ENCODE measurements around the gene PLEKHD1. TPM values are rescaled to one million over a fixed set of nuclear protein-coding genes. Genes with fewer than 3 reads are reported as not detected.
"Not testable (repeated sequence)": the region's sequence is repeated elsewhere in the genome, so short reads cannot be mapped to it uniquely, and the experiment has no call there.

PLEKHD1 gene
- total RNA-seq, 4 donors from 2014 or later, result not detected

DNA sequence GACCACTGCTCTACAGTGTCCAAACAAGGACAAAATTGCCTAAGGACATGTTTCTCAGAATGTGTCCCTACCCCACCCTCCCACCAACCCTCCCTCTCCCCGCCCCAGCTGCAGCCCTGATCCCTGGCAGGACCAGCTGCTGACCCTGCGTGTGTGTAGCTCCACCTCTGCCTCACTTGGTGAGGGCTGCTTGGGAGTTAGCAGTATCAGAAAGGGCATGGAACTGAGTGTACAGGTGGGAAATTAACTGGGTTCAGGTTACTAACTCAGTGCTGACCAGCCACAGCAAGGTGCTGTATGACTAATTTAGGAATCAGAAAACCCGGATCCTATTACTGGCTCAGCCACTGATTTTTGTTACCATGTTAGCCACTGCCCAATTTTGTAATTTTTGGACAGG, 11.3 kb upstream of the PLEKHD1 start:
- no peak for DNase-seq (ENCODE audit: low spot score in 2 of 2)
- 71 to 72% methylated on average over 3 of the region's 3 CpGs for WGBS, 2 donors

DNA sequence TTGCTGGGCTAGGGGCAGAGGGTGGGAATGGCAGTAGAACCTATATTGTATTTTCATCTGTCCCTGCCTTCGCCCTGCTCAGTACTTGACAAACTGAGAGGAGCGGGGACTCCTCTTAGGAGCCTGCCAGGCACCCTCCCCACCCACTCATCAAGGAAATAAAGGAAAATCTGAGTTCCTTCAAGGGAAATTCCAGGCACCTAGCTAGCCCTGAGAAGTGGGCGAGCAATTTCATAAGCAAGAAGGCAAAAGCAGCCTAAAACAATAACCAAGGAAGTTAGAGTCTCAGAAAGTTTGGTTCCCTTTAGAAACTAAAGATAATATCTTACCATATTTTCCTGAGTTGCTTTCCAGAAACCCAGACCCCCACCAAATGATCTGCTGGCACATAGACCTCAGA, 10.6 kb upstream of the PLEKHD1 start:
- no peaks in the 10 kb centered on the region for H3K4me1 ChIP-seq
- no peak for DNase-seq (ENCODE audit: low spot score in 2 of 2)
- 79 to 92% methylated on average over 3 of the region's 3 CpGs for WGBS, 2 donors
- H3K4me3 ChIP-seq, result no peak overlapping the region
- H3K36me3 ChIP-seq, result no peaks in the 10 kb centered on the region
- no peaks in the 10 kb centered on the region for H3K9me3 ChIP-seq
- TF ChIP-seq, protein P1, sequence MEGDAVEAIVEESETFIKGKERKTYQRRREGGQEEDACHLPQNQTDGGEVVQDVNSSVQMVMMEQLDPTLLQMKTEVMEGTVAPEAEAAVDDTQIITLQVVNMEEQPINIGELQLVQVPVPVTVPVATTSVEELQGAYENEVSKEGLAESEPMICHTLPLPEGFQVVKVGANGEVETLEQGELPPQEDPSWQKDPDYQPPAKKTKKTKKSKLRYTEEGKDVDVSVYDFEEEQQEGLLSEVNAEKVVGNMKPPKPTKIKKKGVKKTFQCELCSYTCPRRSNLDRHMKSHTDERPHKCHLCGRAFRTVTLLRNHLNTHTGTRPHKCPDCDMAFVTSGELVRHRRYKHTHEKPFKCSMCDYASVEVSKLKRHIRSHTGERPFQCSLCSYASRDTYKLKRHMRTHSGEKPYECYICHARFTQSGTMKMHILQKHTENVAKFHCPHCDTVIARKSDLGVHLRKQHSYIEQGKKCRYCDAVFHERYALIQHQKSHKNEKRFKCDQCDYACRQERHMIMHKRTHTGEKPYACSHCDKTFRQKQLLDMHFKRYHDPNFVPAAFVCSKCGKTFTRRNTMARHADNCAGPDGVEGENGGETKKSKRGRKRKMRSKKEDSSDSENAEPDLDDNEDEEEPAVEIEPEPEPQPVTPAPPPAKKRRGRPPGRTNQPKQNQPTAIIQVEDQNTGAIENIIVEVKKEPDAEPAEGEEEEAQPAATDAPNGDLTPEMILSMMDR (IDR thresholded peaks at IDR 0.05), result no peak
- TF ChIP-seq POLR2A (IDR thresholded peaks at IDR 0.05), result no peak
- TF ChIP-seq EP300 (IDR thresholded peaks at IDR 0.05), result no peak
- H3K27me3 ChIP-seq, result no peaks in the 10 kb centered on the region
- H3K27ac ChIP-seq, result no peak overlapping the region

More for the DNA sequence above, 11.3 kb upstream of the PLEKHD1 start:
- no peaks in the 10 kb centered on the region for H3K4me1 ChIP-seq
- no peaks in the 10 kb centered on the region for H3K9me3 ChIP-seq
- no peak overlapping the region for H3K4me3 ChIP-seq
- H3K36me3 ChIP-seq, result no peaks in the 10 kb centered on the region
- no peaks in the 10 kb centered on the region for H3K27me3 ChIP-seq
- TF ChIP-seq, protein P1 (IDR thresholded peaks at IDR 0.05), result no peak
- no peak for TF ChIP-seq POLR2A (IDR thresholded peaks at IDR 0.05)
- TF ChIP-seq EP300 (IDR thresholded peaks at IDR 0.05), result no peak
- H3K27ac ChIP-seq, result no peak overlapping the region

DNA sequence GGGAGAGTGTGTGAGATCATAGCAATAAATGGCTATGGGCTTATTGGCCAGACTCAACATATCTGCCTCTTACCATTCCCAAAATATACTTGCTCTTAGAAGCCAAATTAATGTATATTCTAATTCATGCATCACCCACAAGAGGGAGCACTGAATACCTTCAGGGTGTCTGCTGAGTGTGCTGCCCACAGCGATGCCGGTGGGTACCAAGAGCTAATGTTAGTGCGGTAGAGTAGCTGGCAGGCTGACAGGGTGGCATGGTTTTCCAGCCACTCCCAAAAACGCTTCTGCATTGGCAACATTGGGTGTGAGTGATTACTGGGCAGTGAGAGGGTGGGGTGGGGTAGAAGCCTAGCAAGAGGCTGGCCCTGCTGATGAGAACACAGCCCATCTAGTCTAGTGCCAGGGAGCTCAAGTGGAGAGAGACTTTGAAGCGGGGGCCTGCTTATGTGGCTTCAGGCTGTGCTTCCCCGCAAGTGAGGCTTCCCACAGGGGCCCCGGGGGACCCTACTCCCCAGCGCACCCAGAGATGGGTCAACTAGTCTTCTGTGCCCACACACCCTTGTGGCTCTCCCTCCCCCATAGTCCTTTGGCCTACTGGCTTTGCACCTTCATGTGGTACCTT, 9.2 kb upstream of the PLEKHD1 start:
- WGBS, 2 donors, result 75 to 84% methylated on average over 8 of the region's 8 CpGs
- Histone ChIP-seq H3K4me1 (no peaks in the 10 kb centered on the region), H3K27me3 (no peaks in the 10 kb centered on the region), H3K36me3 (no peaks in the 10 kb centered on the region), H3K27ac (no peak overlapping the region), H3K4me3 (no peak overlapping the region), H3K9me3 (no peaks in the 10 kb centered on the region)
- TF ChIP-seq, protein P1 (IDR thresholded peaks at IDR 0.05), result no peak
- TF ChIP-seq POLR2A (IDR thresholded peaks at IDR 0.05) (no peak), EP300 (IDR thresholded peaks at IDR 0.05) (no peak)
- DNase-seq (ENCODE audit: low spot score in 2 of 2), result no peak

DNA sequence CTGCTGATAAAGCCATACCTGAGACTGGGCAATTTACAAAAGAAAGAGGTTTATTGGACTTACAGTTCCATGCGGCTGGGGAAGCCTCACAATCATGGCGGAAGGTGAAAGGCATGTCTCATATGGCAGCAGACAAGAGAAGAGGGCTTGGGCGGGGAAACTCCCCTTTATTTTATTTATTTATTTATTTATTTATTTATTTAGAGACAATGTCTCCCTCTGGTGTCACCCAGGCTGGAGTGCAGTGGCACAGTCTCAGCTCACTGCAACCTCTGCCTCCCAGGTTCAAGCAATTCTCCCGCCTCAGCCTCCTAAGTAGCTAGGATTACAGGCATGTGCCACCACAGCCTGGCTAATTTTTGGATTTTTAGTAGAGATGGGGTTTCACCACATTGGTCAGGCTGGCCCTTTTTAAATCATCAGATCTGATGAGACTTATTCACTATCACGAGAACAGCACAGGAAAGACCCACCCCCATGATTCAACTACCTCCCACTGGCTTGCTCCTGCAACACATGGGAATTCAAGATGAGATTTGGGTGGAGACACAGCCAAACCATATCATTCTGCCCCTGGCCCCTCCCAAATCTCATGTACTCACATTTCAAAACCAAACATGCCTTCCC, 7.6 kb upstream of the PLEKHD1 start:
- WGBS, 2 donors, result 80 to 96% methylated on average over 5 of the region's 5 CpGs
- not testable (repeated sequence) for H3K27me3 ChIP-seq; H3K4me1 ChIP-seq; DNase-seq (ENCODE audit: low spot score in 2 of 2); H3K9me3 ChIP-seq; H3K4me3 ChIP-seq; H3K36me3 ChIP-seq; H3K27ac ChIP-seq

DNA sequence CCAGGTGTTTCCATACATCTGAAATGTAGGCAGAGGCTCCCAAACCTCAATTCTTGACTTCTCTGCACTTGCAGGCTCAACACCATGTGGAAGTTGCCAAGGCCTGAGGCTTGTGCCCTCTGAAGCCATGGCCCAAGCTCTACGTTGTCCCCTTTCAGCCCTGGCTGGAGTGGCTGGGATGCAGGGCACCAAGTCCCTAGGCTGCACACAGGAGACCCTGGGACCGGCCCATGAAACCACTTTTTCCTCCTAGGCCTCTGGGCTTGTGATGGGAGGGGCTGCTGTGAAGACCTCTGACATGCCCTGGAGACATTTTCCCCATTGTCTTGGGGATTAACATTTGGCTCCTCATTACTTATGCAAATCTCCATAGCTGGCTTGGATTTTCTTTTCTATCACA, 6.5 kb upstream of the PLEKHD1 start:
- not testable (repeated sequence) for H3K9me3 ChIP-seq; H3K36me3 ChIP-seq; H3K4me1 ChIP-seq; H3K27ac ChIP-seq; DNase-seq (ENCODE audit: low spot score in 2 of 2); H3K4me3 ChIP-seq
- peaks cover 0 to 11% of the 10 kb centered on the region in 2 donors for H3K27me3 ChIP-seq
- 84 to 93% methylated on average over 2 of the region's 2 CpGs for WGBS, 2 donors

DNA sequence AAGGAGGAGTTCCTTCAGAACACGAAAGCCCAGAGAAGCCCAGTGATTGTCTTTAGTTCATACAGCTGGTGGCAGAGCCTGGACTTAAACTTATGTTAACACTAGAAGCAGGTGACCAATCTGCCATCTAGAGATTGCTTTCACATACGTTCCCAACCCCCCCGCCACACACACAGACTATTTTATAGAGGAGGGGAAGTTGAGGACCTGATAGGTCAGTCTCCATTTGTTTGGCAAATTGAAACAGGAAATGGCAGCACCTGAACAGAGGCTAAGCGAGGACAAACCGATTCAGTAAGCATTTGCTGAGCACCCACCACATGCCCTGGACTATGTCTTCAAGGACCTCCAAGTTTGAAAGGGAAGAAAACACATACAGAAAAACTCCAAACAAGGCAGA, 4.8 kb upstream of the PLEKHD1 start:
- Histone ChIP-seq H3K27me3 (peaks cover 0 to 28% of the 10 kb centered on the region in 2 donors), H3K36me3 (no peaks in the 10 kb centered on the region), H3K4me1 (peaks cover 0 to 12% (median 8%) of the 10 kb centered on the region in 4 donors), H3K4me3 (no peak overlapping the region), H3K9me3 (no peaks in the 10 kb centered on the region), H3K27ac (no peak overlapping the region)
- TF ChIP-seq POLR2A (IDR thresholded peaks at IDR 0.05), result no peak
- no peak for TF ChIP-seq EP300 (IDR thresholded peaks at IDR 0.05)
- TF ChIP-seq, protein P1 (IDR thresholded peaks at IDR 0.05), result no peak
- 89 to 91% methylated on average over 5 of the region's 5 CpGs for WGBS, 2 donors
- DNase-seq (ENCODE audit: low spot score in 2 of 2), result no peak
